ENCODE measurements around the gene B3GNT4. TPM values are rescaled to one million over a fixed set of nuclear protein-coding genes. Genes with fewer than 3 reads are reported as not detected.
"Not testable (repeated sequence)": the region's sequence is repeated elsewhere in the genome, so short reads cannot be mapped to it uniquely, and the experiment has no call there.

Gene B3GNT4
- total and polyA plus RNA-seq, 9 donors: 0.04 to 0.88 (median 0.29) TPM

DNA sequence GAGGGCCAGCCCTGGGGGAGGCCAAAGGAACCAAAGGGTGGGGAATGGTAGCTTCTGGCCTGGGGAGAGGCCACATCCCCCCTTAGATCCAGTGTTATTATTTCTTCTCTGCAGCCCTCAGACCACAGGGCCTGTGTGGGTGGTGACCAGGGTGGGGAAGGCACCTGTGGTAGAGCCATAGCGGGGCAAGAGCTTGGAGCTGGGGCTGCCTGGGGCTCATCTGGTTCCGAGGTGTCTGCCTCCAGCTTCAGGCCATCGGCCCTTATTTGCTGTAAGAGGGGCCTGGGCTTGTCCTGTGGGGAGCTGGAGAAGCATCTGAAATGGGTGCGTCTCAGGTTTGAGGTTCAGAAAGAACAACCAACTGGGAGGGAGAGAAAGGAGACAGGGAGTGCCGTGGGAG, 2.1 kb upstream of the B3GNT4 start:
- H3K9me3 ChIP-seq (replicated peaks; ENCODE audit: control insufficient read depth, low read depth, low read length): no peaks in the 10 kb centered on the region

GRCh38 chr12:122202017-122202416, 1.5 kb upstream of the B3GNT4 start:
- Histone ChIP-seq H3K27ac (ENCODE audit: low read length) (no peak overlapping the region), H3K9me3 (replicated peaks; ENCODE audit: control insufficient read depth, low read depth, low read length) (no peaks in the 10 kb centered on the region), H3K4me1 (ENCODE audit: control insufficient read depth, insufficient read depth, low read length) (peaks cover 8% of the 10 kb centered on the region), H3K36me3 (ENCODE audit: control insufficient read depth, insufficient read depth, low read length) (peaks cover 1% of the 10 kb centered on the region), H3K27me3 (ENCODE audit: control insufficient read depth, insufficient read depth, low read length) (peaks cover 67% of the 10 kb centered on the region), H3K4me3 (ENCODE audit: low read length) (no peak overlapping the region)
- WGBS (ENCODE audit: insufficient coverage): 91% methylated on average over 5 of the region's 6 CpGs
- no peak for DNase-seq

More for the DNA sequence above, 2.1 kb upstream of the B3GNT4 start:
- no peak overlapping the region for H3K4me3 ChIP-seq (ENCODE audit: low read length)
- no peak for DNase-seq
- H3K36me3 ChIP-seq (ENCODE audit: control insufficient read depth, insufficient read depth, low read length): no peaks in the 10 kb centered on the region
- peaks cover 62% of the 10 kb centered on the region for H3K27me3 ChIP-seq (ENCODE audit: control insufficient read depth, insufficient read depth, low read length)
- H3K4me1 ChIP-seq (ENCODE audit: control insufficient read depth, insufficient read depth, low read length): peaks cover 8% of the 10 kb centered on the region
- WGBS (ENCODE audit: insufficient coverage): 96% methylated on average over 4 of the region's 5 CpGs
- H3K27ac ChIP-seq (ENCODE audit: low read length): no peak overlapping the region

GRCh38 chr12:122202811-122203210, 698 bp upstream of the B3GNT4 start:
- 43% methylated on average over 10 of the region's 19 CpGs for WGBS (ENCODE audit: insufficient coverage)
- peak overlapping the region; percentile 43 for H3K4me3 ChIP-seq (ENCODE audit: low read length)
- H3K36me3 ChIP-seq (ENCODE audit: control insufficient read depth, insufficient read depth, low read length); H3K9me3 ChIP-seq (replicated peaks; ENCODE audit: control insufficient read depth, low read depth, low read length); H3K4me1 ChIP-seq (ENCODE audit: control insufficient read depth, insufficient read depth, low read length); DNase-seq; H3K27ac ChIP-seq (ENCODE audit: low read length): not testable (repeated sequence)
- H3K27me3 ChIP-seq (ENCODE audit: control insufficient read depth, insufficient read depth, low read length): peaks cover 68% of the 10 kb centered on the region

DNA sequence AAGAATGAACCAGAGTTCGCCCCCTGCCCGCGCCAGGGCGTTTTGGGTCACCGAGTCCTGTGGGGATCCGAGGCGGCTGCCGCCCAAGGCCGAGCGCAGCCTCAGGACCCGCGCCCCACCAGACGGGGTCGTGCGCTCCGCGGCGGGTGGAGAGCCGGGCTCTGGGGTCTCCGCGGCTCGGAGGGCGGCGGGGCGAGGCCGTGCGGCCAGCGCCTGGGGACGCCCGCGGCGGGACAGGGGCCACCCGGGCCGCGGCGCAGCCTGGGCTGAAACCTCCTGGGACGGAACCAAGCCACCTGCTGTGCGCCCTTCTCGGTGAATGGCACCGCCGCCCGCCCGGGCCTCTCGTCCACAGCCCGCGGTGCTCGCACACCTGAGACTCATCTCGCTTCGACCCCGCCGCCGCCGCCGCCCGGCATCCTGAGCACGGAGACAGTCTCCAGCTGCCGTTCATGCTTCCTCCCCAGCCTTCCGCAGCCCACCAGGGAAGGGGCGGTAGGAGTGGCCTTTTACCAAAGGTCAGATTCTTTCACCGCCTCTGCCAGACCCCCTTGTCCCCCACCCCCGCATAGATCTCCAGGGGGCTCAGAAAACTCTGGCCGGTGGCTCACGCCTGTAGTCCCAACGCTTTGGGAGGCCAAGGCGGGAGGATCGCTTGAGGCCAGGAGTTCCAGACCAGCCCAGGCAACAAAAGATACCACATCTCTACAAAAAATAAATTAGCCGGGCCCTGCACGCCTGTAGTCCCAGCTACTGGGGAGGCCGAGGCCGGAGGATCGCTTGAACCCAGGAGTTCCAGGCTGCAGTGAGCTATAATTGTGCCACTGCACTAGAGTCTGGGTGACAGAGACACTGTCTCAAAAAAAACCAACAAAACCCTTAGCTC, 901 bp downstream of the B3GNT4 start:
- Histone ChIP-seq H3K4me3 (ENCODE audit: low read length) (no peak overlapping the region), H3K9me3 (replicated peaks; ENCODE audit: control insufficient read depth, low read depth, low read length) (no peaks in the 10 kb centered on the region)
- WGBS (ENCODE audit: insufficient coverage): 6% methylated on average over 63 of the region's 71 CpGs

GRCh38 chr12:122205053-122205925, 1.8 kb downstream of the B3GNT4 start:
- DNase-seq: no peak
- no peaks in the 10 kb centered on the region for H3K9me3 ChIP-seq (replicated peaks; ENCODE audit: control insufficient read depth, low read depth, low read length)
- 43% methylated on average over 15 of the region's 23 CpGs for WGBS (ENCODE audit: insufficient coverage)
- H3K27me3 ChIP-seq (ENCODE audit: control insufficient read depth, insufficient read depth, low read length): peaks cover 61% of the 10 kb centered on the region
- H3K4me3 ChIP-seq (ENCODE audit: low read length): no peak overlapping the region
- H3K36me3 ChIP-seq (ENCODE audit: control insufficient read depth, insufficient read depth, low read length): peaks cover 22% of the 10 kb centered on the region
- peaks cover 8% of the 10 kb centered on the region for H3K4me1 ChIP-seq (ENCODE audit: control insufficient read depth, insufficient read depth, low read length)
- no peak overlapping the region for H3K27ac ChIP-seq (ENCODE audit: low read length)

More for the DNA sequence above, 901 bp downstream of the B3GNT4 start:
- H3K4me1 ChIP-seq (ENCODE audit: control insufficient read depth, insufficient read depth, low read length): peaks cover 8% of the 10 kb centered on the region
- peaks cover 68% of the 10 kb centered on the region for H3K27me3 ChIP-seq (ENCODE audit: control insufficient read depth, insufficient read depth, low read length)
- H3K27ac ChIP-seq (ENCODE audit: low read length): no peak overlapping the region
- peaks cover 19% of the 10 kb centered on the region for H3K36me3 ChIP-seq (ENCODE audit: control insufficient read depth, insufficient read depth, low read length)
- DNase-seq: no peak

DNA sequence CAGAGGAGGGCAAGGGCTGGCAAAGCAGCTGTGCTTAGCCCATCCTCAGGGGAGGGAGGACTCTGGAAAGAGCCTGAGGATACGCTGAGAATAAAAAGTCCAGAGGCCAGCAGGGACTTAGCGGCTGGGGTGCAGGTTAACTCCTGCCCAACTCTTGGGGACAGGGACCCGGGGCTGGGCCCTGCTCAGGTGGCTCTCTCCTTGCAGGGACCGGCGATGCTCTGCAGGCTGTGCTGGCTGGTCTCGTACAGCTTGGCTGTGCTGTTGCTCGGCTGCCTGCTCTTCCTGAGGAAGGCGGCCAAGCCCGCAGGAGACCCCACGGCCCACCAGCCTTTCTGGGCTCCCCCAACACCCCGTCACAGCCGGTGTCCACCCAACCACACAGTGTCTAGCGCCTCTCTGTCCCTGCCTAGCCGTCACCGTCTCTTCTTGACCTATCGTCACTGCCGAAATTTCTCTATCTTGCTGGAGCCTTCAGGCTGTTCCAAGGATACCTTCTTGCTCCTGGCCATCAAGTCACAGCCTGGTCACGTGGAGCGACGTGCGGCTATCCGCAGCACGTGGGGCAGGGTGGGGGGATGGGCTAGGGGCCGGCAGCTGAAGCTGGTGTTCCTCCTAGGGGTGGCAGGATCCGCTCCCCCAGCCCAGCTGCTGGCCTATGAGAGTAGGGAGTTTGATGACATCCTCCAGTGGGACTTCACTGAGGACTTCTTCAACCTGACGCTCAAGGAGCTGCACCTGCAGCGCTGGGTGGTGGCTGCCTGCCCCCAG, 2.8 kb downstream of the B3GNT4 start:
- Histone ChIP-seq H3K27me3 (ENCODE audit: control insufficient read depth, insufficient read depth, low read length) (peaks cover 51% of the 10 kb centered on the region), H3K9me3 (replicated peaks; ENCODE audit: control insufficient read depth, low read depth, low read length) (no peaks in the 10 kb centered on the region), H3K4me1 (ENCODE audit: control insufficient read depth, insufficient read depth, low read length) (peaks cover 8% of the 10 kb centered on the region), H3K36me3 (ENCODE audit: control insufficient read depth, insufficient read depth, low read length) (peaks cover 31% of the 10 kb centered on the region), H3K4me3 (ENCODE audit: low read length) (no peak overlapping the region), H3K27ac (ENCODE audit: low read length) (no peak overlapping the region)
- no peak for DNase-seq
- 72% methylated on average over 24 of the region's 27 CpGs for WGBS (ENCODE audit: insufficient coverage)

GRCh38 chr12:122206976-122207375, 3.5 kb downstream of the B3GNT4 start:
- Histone ChIP-seq H3K4me3 (ENCODE audit: low read length) (no peak overlapping the region), H3K36me3 (ENCODE audit: control insufficient read depth, insufficient read depth, low read length) (peaks cover 33% of the 10 kb centered on the region), H3K27ac (ENCODE audit: low read length) (no peak overlapping the region), H3K9me3 (replicated peaks; ENCODE audit: control insufficient read depth, low read depth, low read length) (no peaks in the 10 kb centered on the region), H3K27me3 (ENCODE audit: control insufficient read depth, insufficient read depth, low read length) (peaks cover 44% of the 10 kb centered on the region), H3K4me1 (ENCODE audit: control insufficient read depth, insufficient read depth, low read length) (peaks cover 8% of the 10 kb centered on the region)
- no peak for DNase-seq
- WGBS (ENCODE audit: insufficient coverage): 100% methylated on average over 2 of the region's 8 CpGs

DNA sequence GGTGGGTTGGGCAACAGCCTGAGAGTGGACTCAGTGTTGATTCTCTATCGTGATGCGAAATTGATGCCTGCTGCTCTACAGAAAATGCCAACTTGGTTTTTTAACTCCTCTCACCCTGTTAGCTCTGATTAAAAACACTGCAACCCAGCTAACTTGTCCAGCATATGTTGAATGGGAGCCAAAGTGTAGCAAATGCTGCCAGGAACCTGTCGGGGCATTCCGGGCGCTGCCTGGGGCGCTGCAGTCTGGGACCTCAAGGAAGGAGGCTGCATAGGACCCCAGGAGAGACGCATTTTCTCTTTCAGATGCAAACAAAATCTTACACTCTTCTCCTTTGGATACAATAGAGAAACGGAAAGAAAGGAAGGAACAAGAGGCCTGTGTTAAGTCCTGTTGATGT, 3.9 kb downstream of the B3GNT4 start:
- Histone ChIP-seq H3K4me3 (ENCODE audit: low read length) (no peak overlapping the region), H3K9me3 (replicated peaks; ENCODE audit: control insufficient read depth, low read depth, low read length) (no peaks in the 10 kb centered on the region), H3K4me1 (ENCODE audit: control insufficient read depth, insufficient read depth, low read length) (peaks cover 8% of the 10 kb centered on the region), H3K27ac (ENCODE audit: low read length) (no peak overlapping the region), H3K27me3 (ENCODE audit: control insufficient read depth, insufficient read depth, low read length) (peaks cover 43% of the 10 kb centered on the region), H3K36me3 (ENCODE audit: control insufficient read depth, insufficient read depth, low read length) (peaks cover 33% of the 10 kb centered on the region)
- WGBS (ENCODE audit: insufficient coverage): no CpG with 5 or more reads among the region's 8 CpGs
- no peak for DNase-seq

GRCh38 chr12:122208073-122208820, 4.7 kb downstream of the B3GNT4 start:
- H3K27me3 ChIP-seq (ENCODE audit: control insufficient read depth, insufficient read depth, low read length): peaks cover 35% of the 10 kb centered on the region
- peaks cover 4% of the 10 kb centered on the region for H3K4me1 ChIP-seq (ENCODE audit: control insufficient read depth, insufficient read depth, low read length)
- peaks cover 39% of the 10 kb centered on the region for H3K36me3 ChIP-seq (ENCODE audit: control insufficient read depth, insufficient read depth, low read length)
- WGBS (ENCODE audit: insufficient coverage): 91% methylated on average over 16 of the region's 18 CpGs
- no peaks in the 10 kb centered on the region for H3K9me3 ChIP-seq (replicated peaks; ENCODE audit: control insufficient read depth, low read depth, low read length)
- no peak overlapping the region for H3K27ac ChIP-seq (ENCODE audit: low read length)
- no peak overlapping the region for H3K4me3 ChIP-seq (ENCODE audit: low read length)
- no peak for DNase-seq

All from muscle of leg (tissue), 11 donors.